ENCODE measurements around the gene C19orf85. TPM values are rescaled to one million over a fixed set of nuclear protein-coding genes. Genes with fewer than 3 reads are reported as not detected.
"Not testable (repeated sequence)": the region's sequence is repeated elsewhere in the genome, so short reads cannot be mapped to it uniquely, and the experiment has no call there.

C19orf85 gene
- total RNA-seq, 1 donor from 2014 or later = not detected

DNA sequence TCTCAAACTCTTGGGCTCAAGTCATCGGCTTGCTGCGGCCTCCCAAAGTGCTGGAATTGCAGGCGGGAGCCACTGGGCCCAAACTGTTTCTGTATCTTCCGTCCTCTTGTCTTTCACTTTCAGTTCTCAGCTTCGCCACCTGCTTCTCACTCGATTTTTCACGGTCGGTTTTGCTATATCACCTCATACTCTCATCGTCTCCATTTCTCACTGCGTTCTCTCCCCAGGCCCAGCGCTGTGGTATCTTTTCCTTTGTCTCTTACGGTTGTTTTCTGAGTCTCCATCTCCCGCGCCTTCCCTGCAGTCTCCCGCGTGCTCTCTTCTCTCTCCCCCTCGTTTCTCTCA is 38.6 kb upstream of the C19orf85 start:
- intact Hi-C loops (cut with DNase I) = no loop called here
- Histone ChIP-seq H3K9me3 (no peaks in the 10 kb centered on the region), H3K4me3 (peak overlapping the region; percentile 50), H3K27me3 (ENCODE audit: low read depth) (no peaks in the 10 kb centered on the region), H3K36me3 (no peaks in the 10 kb centered on the region), H3K4me1 (peaks cover 8% of the 10 kb centered on the region), H3K27ac (no peak overlapping the region)
- DNase-seq (no peak), ATAC-seq (no peak)
- TF ChIP-seq, protein P1, sequence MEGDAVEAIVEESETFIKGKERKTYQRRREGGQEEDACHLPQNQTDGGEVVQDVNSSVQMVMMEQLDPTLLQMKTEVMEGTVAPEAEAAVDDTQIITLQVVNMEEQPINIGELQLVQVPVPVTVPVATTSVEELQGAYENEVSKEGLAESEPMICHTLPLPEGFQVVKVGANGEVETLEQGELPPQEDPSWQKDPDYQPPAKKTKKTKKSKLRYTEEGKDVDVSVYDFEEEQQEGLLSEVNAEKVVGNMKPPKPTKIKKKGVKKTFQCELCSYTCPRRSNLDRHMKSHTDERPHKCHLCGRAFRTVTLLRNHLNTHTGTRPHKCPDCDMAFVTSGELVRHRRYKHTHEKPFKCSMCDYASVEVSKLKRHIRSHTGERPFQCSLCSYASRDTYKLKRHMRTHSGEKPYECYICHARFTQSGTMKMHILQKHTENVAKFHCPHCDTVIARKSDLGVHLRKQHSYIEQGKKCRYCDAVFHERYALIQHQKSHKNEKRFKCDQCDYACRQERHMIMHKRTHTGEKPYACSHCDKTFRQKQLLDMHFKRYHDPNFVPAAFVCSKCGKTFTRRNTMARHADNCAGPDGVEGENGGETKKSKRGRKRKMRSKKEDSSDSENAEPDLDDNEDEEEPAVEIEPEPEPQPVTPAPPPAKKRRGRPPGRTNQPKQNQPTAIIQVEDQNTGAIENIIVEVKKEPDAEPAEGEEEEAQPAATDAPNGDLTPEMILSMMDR (IDR thresholded peaks at IDR 0.05) = no peak

DNA sequence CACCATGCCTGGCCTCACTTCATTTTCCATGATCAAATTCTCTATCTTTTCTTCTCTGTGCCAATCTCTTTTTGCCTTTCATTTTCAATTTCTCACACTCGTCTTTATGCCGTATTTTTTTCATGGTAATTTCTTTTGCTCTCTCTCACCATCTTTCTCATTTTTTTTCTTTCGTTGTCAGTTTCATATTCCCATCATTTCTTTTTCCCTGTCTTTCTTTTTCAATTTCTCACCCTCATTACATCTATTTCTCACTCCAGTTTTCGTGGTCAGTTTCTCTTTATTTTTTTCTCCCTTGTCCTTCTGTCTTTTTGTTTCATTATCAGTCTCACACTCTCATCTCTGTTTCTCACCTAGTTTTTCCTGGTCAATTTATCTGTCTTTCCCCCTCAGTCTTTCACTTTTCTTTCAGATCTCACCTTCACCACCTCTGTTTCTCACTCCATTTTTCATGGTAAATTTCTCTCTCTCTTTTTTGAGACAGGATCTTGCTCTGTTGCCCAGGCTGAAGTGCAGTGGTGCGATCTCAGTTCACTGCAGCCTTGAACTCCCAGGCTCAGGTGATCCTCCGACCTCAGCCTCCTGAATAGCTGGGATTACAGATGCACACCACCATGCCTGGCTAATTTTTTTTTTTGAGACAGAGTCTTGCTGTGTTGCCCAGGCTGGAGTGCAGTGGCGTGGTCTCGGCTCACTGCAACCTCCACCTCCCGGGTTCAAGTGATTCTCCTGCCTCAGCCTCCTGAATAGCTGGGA is 37.8 kb upstream of the C19orf85 start:
- Histone ChIP-seq H3K9me3 (no peaks in the 10 kb centered on the region), H3K4me3 (no peak overlapping the region), H3K4me1 (peaks cover 8% of the 10 kb centered on the region), H3K36me3 (no peaks in the 10 kb centered on the region), H3K27ac (no peak overlapping the region), H3K27me3 (ENCODE audit: low read depth) (no peaks in the 10 kb centered on the region)
- ATAC-seq = no peak
- TF ChIP-seq, protein P1 (IDR thresholded peaks at IDR 0.05) = no peak
- intact Hi-C loops (cut with DNase I) = no loop called here
- DNase-seq = no peak

DNA sequence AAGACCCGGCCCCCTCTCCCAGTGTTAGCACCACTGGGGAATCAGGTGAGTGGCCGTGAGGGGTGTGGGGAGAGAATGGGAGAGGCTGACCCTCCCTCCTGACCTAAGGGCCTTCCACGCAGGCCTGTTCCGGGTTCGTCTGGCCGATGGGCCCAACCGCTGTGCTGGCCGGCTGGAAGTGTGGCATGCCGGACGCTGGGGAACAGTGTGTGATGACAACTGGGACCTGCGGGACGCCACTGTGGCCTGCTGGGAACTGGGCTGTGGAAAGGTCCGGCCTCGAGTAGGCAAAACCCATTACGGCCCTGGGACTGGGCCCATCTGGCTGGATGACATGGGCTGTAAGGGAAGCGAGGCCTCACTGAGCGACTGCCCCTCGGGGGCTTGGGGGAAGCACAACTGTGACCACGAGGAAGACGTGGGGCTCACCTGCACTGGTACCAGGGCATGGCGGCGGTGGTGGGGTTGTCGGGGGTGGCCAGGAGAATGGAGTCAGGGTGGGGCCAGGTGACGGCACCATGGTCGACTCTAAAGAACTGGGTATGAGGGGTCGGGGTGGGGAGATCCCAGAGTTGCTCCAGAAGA is 35.9 kb upstream of the C19orf85 start:
- H3K4me1 ChIP-seq = peaks cover 8% of the 10 kb centered on the region
- no peaks in the 10 kb centered on the region for H3K9me3 ChIP-seq
- TF ChIP-seq, protein P1 (IDR thresholded peaks at IDR 0.05) = no peak
- H3K27ac ChIP-seq = no peak overlapping the region
- H3K4me3 ChIP-seq = no peak overlapping the region
- ATAC-seq = no peak
- intact Hi-C loops (cut with DNase I) = no loop called here
- no peaks in the 10 kb centered on the region for H3K27me3 ChIP-seq (ENCODE audit: low read depth)
- H3K36me3 ChIP-seq = no peaks in the 10 kb centered on the region
- peak; percentile 41 for DNase-seq

DNA sequence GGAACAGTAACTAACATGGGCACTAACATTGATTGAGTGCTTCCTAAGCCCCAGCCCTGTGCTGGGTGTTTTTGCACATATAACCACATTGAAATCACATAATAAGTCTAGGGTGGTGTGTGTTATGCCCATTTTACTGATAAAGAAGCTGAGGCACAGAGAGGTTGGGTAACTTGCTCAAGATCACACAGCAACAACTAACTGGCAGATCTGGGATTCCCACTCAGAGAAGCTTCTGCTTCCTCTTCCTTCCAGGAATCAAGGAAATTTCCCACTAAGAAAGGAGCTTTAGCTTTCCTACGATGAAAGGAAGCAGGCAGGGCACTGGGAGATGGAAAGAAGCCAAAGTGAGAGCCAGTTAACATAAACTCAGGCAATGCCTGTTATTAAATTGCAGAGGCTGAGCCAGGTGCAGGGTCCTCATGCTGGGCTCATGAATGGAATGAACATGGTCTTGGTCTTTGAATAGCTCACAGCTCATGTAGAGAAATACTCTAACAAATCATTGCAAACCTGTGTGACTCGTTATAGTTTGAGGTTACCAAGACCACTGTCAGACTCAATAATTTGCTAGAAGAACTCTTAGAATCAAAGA is 33.8 kb upstream of the C19orf85 start:
- no peaks in the 10 kb centered on the region for H3K9me3 ChIP-seq
- H3K27ac ChIP-seq = no peak overlapping the region
- H3K4me3 ChIP-seq = no peak overlapping the region
- peaks cover 10% of the 10 kb centered on the region for H3K27me3 ChIP-seq (ENCODE audit: low read depth)
- ATAC-seq = no peak
- no peaks in the 10 kb centered on the region for H3K36me3 ChIP-seq
- peaks cover under 1% of the 10 kb centered on the region for H3K4me1 ChIP-seq
- intact Hi-C loops (cut with DNase I) = no loop called here
- TF ChIP-seq, protein P1 (IDR thresholded peaks at IDR 0.05) = no peak
- DNase-seq = no peak

DNA sequence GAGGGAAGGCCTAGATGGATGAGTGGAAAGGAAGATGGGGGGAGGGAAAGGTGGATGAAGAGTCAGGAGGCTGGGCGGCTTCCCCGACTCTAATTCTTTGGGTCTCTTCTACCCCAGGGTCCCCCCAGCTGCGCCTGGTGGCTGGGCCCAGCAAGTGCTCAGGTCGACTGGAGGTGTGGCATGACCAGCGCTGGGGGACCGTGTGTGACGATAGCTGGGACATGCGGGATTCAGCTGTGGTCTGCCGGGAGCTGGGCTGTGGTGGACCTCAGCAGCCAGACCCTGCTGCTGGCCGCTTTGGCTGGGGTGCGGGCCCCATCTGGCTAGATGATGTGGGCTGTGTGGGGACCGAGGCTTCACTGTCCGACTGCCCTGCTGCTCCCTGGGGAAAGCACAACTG is 33.2 kb upstream of the C19orf85 start:
- DNase-seq = peak; percentile 30
- TF ChIP-seq, protein P1 (IDR thresholded peaks at IDR 0.05) = no peak
- no peak for ATAC-seq
- intact Hi-C loops (cut with DNase I) = no loop called here
- peaks cover 10% of the 10 kb centered on the region for H3K27me3 ChIP-seq (ENCODE audit: low read depth)
- no peaks in the 10 kb centered on the region for H3K4me1 ChIP-seq
- no peak overlapping the region for H3K4me3 ChIP-seq
- H3K27ac ChIP-seq = no peak overlapping the region
- H3K36me3 ChIP-seq = no peaks in the 10 kb centered on the region
- H3K9me3 ChIP-seq = no peaks in the 10 kb centered on the region

DNA sequence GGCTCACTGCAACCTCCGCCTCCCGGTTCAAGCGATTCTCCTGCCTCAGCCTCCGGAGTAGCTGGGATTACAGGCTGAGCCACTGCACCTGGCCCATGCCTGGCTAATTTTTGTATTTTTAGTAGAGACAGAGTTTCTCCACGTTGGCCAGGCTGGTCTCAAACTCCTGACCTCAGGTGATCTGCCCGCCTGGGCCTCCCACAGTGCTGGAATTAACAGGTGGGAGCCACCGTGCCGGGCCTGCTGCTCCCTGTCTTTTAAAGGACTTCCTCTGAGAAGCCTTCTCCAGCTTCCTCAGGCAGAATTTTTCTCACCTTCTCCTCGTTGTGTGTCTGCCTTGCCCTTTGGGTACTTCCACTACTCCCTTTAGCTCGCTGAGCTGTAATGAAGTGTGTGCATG is 32.3 kb upstream of the C19orf85 start:
- ATAC-seq; H3K4me1 ChIP-seq; H3K9me3 ChIP-seq; intact Hi-C loops (cut with DNase I); H3K36me3 ChIP-seq; H3K27me3 ChIP-seq (ENCODE audit: low read depth); H3K27ac ChIP-seq; H3K4me3 ChIP-seq: not testable (repeated sequence)
- DNase-seq = peak; percentile 28

Measured in lower lobe of right lung (tissue), 2 donors.